GM11168 (cell line): ENCODE results near the gene MEGF10.

Source experiments
- in situ Hi-C: fragments of 300-500 bp; cut with MboI; formaldehyde crosslinking; loops from one replicate; pipeline ENCODE4 v1.12.0; 2022; ENCODE audit warnings: low sequenced_read_pairs; ENCODE audit not compliant: unreplicated experiment

MEGF10 gene

DNA sequence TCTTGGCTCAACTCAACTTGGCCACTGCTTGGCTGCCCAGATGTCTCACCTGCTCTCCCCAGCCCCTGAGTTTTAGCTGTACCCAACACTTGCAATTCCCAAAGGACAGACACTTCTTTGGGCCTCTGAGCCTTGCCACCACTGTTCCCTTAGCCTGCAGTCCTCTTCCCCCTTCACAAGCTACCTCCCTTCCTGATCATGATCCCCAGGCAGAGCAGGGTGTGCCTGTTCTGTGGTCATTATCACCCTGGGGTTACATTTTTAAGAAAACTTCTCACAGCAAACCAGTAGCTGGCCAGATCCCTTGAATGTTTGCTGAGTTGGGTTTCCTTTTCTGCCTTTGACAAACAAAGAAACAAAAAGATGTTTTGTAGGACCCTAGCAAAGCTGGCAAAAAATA lies 139.3 kb downstream of the MEGF10 start:
- in situ Hi-C loops, result no loop called here

DNA sequence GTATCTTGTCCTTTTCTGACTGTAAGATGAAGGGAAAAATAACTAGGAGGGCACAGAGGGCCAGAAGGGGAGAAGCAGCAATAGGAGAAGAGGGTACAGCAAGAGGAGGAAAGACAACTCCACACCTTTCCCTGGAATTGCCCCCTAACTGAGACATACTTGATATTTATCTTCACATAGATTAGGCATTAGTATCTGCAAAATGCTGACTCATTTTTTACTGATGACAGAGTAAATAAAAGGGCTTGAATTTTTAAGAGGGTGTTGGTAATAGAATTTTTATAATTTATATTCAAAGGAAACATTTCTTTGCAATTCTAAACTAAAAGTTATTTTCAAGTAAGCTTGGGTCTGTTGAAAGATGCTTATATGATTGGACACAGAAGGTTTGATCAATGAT lies 140.0 kb downstream of the MEGF10 start:
- in situ Hi-C loops, result no loop called here

- in situ Hi-C loops, result no loop called here
Measured at GRCh38 chr5:127431977-127432585, 141.5 kb downstream of the MEGF10 start.

- in situ Hi-C loops, result no loop called here
Measured at GRCh38 chr5:127433526-127433925, 142.9 kb downstream of the MEGF10 start.

- in situ Hi-C loops, result no loop called here
Measured at GRCh38 chr5:127434588-127434987, 144.0 kb downstream of the MEGF10 start.

DNA sequence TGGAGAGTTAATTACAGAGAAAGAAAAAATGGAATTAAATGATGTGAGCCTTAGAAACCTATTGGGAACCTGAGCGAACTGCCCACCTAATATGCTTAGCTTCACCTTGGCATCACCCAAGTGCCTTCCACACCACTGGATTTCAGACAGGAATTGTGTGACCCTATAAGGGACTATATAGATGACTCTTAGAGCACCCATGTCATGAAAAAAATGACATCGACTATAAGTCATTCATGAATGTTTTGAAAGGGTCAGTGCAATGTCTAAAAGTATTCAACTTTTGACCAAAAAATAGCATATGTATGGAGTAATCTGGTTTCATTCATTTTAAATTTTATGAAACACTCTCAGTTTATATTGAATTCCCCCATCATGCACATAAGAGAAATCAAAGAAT lies 145.2 kb downstream of the MEGF10 start:
- in situ Hi-C loops, result no loop called here

DNA sequence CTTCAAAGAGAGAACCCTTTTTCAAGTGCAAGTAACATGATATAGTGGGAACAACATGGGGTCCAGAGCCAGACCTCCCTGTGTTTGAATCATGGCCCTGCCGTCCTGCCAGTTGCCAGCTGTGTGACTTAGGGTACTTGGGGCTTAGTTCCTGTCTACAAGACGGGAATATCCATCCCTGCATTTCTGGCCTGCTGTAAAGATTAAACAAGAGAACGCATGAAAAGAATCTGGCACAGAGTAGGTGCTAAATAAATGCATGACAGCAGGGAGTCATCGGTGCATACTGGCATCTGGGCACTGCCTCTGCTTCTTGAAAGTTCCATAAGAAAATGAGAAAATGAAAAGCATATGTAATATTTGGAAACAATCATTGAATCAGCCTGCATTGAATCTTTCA lies 149.0 kb downstream of the MEGF10 start:
- in situ Hi-C loops, result no loop called here

- in situ Hi-C loops, result no loop called here
Measured at GRCh38 chr5:127440831-127441230, 150.2 kb downstream of the MEGF10 start.

GRCh38 chr5:127441799-127442484 lies 151.3 kb downstream of the MEGF10 start:
- in situ Hi-C loops, result no loop called here

DNA sequence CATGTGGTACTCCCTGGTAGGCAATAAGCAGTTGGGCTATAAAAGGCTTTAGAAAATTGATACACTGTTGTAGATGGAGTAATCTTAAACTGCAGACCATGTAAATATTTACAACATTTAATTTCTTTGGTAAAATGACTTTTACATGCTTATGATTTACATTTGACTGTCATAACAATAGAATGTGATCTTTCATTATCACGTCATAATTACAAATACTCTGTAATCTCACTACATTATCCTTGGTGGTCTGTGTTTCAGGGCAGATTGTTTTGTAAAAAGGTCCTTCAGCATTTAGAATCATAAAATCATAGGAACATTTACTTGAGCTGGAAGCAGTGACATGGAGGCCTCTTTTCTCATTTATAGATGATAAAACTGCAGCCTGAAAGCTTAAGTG lies 153.6 kb downstream of the MEGF10 start:
- in situ Hi-C loops, result no loop called here

DNA sequence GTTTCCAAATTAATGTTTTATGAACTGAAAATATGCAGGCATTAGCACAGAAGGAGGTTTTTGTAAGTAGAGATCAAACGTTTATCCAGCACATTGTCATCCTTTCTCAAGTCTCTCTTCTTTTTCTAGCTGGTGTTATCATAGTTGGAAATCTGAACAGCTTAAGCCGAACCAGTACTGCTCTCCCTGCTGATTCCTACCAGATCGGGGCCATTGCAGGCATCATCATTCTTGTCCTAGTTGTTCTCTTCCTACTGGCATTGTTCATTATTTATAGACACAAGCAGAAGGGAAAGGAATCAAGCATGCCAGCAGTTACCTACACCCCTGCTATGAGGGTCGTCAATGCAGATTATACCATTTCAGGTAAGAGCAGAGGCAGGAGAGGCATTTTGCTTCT lies 154.7 kb downstream of the MEGF10 start:
- in situ Hi-C loops, result no loop called here

DNA sequence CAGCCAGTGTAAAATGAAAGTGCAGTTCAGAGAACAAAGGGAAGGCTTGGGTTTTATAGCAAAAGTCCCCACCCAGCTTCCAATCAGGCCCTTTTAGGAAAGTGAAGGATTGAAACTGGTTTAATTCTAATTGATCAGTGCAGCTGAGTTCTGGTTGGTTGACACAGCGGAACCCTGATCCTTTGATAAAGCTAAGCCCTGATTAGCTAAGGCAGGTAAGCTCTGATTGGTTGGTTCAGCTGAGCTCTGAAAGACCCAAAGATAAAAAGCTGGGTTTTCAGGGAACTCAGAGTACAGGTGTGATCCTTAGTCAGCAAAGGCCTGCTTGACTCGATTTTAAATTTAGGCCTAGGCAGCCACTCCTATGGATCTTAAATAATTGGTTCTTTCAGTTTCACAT lies 156.0 kb downstream of the MEGF10 start:
- in situ Hi-C loops, result no loop called here

- in situ Hi-C loops, result no loop called here
Measured at GRCh38 chr5:127447827-127448226, 157.2 kb downstream of the MEGF10 start.

GRCh38 chr5:127450046-127450445 lies 159.4 kb downstream of the MEGF10 start:
- in situ Hi-C loops, result no loop called here

DNA sequence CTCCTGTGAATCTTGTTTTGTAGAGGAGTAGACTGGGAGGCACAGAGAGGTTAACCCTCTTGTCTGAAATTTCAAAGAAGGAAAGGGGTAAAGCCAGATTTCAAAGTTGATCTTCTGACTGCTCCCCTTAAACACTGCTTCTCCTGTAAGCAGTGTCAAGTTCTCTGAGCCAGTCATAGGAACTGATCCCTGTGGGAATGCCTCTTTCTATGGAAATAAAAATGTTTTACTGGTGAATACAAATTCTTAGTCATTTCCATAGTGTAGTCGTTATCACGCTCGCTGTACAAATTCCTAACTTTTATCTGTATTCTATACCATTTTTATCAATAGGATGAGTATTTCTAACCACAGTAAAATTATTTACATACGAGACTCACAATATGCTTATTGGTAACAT lies 160.5 kb downstream of the MEGF10 start:
- in situ Hi-C loops, result no loop called here

DNA sequence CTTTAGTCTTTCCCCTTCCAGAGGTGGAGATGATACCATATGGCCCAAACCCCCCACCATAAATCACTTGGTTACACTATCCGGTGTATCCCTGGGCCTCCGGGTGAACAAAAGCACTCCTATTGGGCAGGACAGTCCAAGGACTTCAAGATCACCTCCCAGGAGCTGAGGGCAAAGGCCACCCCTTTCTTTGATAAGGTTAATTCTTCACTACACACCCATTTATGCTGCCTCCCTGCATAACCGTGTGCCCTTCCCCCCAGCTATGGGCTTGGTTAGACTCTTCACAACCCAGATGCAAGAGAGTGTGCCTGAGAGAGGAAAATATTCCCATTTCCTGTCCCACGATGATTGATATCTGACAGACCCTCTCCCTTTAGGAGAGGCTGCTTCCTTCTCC lies 162.0 kb downstream of the MEGF10 start:
- in situ Hi-C loops, result no loop called here

DNA sequence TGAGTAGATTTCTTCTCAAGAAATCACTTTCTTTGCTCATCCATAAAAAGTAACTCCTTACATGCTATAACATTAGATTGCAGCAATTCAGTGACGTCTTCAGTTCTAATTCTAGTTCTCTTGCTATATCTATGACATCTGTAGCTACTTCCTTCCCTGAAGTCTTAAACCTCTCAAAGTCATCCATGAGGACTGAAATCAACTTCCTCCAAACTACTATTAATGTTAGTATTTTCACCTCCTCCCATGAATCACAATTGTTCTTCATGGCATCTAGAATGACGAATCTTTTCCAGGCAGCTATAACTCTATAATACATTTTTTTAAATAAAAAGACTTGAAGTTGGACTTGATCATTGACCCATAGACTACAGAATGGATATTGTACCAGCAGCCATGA lies 180.6 kb downstream of the MEGF10 start:
- in situ Hi-C loops, result no loop called here

- in situ Hi-C loops, result no loop called here
Measured at GRCh38 chr5:127472700-127473099, 182.1 kb downstream of the MEGF10 start.

- in situ Hi-C loops, result no loop called here
Measured at GRCh38 chr5:127486471-127486870, 195.9 kb downstream of the MEGF10 start.

DNA sequence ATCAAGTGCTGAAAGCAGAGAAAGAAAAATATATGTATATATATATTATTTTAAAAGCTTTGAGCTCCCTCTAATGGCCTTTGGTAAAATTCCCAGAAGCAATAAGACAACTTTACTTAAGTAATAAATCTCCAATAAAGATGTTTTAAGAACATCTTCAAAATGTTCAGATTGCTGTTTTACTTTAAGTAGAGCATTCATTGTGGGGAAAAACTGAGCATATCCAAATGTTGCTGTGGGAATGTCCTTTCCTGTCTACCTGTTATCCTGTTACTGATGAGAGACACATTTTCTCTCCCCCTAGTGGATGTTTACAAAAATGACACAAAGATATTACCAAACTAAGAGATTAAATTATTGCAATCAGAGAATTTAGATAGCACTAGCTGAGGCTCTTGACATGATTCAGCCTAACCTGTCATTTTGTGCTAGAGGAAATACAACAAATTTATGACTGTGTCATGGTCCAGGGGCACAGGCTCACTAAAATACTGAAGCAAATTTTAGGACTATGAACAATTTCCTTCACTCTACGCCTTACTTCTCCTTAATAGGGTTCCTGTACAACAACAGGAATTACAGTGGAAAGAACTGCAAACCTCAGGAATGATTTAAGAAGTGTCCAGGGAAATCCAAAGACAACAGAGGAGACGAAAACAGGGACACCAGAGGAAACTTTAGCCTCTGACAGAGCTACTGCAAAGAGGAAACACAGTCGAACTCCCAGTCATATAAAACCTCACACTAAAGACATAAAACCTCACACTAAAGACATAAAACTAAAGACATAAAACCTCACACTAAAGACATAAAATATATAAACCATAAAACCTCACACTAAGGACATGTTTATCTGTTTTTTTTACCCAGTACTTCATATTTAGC lies 202.5 kb downstream of the MEGF10 start:
- in situ Hi-C loops, result no loop called here

DNA sequence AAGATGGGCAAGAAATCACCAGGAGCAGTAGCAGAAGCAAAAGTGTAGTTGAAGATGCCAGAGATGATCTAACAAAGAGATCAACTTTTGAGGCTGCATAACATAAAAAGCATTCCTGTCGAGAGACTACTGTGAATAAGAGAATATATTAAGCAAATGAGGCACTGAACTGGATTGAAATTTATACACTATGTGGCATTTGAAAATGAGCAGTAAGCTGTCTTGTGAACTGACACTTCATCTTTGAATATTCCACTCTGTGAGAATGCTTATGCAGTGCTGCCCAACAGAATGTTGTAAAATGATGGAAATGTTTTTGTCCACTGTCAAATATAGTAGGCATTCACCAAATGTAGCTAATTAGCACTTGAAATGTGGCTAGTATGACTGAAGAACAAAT lies 208.0 kb downstream of the MEGF10 start:
- in situ Hi-C loops, result no loop called here
